Thoracic aorta (tissue), 2 donors: Measurements from ENCODE around the gene SHC4. TPM values are rescaled to one million over a fixed set of nuclear protein-coding genes. Genes with fewer than 3 reads are reported as not detected.
A peak's percentile ranks its signal among the peaks of the same experiment; 100 is the strongest.

Experiments used
- ATAC-seq: fragments of 150-250 bp; one replicate; pipeline ENCODE4 v1.8.0; 2017; ENCODE audit warnings: low read depth; ENCODE audit not compliant: insufficient number of reproducible peaks, low FRiP score
- DNase-seq: peaks from one replicate; pipeline ENCODE4 v3.0.0-alpha.2; 2020; ENCODE audit warnings: low spot score
- H3K27ac ChIP-seq, 2 donors: fragments of 200-600 bp; sonication (generic); 1 replicate in 1 of 2; 2 replicates in 1 of 2; pipeline ENCODE4 v1.5.1; 2016; ENCODE audit warnings: mild to moderate bottlenecking in 2 of 2, moderate library complexity in 2 of 2
- H3K27me3 ChIP-seq: fragments of 200-600 bp; sonication (generic); replicated peaks from 2 replicates; pipeline ENCODE4 v1.6.0; 2016; ENCODE audit warnings: mild to moderate bottlenecking; ENCODE audit not compliant: insufficient read depth
- H3K36me3 ChIP-seq: fragments of 200-600 bp; sonication (generic); one replicate; pipeline ENCODE4 v1.5.1; 2016
- H3K4me1 ChIP-seq, 2 donors: fragments of 200-600 bp; sonication (generic); 1 replicate in 1 of 2; 2 replicates in 1 of 2; pipeline versions ENCODE4 v1.5.1 to v1.6.0; 2016; ENCODE audit warnings: low read depth in 2 of 2, mild to moderate bottlenecking in 1 of 2; ENCODE audit not compliant: control insufficient read depth in 1 of 2
- H3K4me3 ChIP-seq: fragments of 200-600 bp; sonication (generic); 2 replicates; pipeline ENCODE4 v1.5.1; 2016; ENCODE audit warnings: mild to moderate bottlenecking
- H3K9me3 ChIP-seq: fragments of 200-600 bp; sonication (generic); 2 replicates; pipeline ENCODE4 v1.5.1; 2016
- total RNA-seq, 2 donors: library from RNA; depleted of rRNA; stranded (reverse); fragments of >200 nt; gene quantifications; one replicate each; pipeline versions ENCODE4 v1.1.0 to v1.2.3, GENCODE V29; 2016
- TF ChIP-seq, protein P1 (sequence below): fragments of 200-600 bp; sonication (generic); IDR thresholded peaks from one replicate; pipeline ENCODE4 v1.5.1; 2019; ENCODE audit warnings: antibody characterized with exemption

SHC4 gene
- total RNA-seq, 2 donors from 2014 or later, result 13.8 to 16.1 TPM

DNA sequence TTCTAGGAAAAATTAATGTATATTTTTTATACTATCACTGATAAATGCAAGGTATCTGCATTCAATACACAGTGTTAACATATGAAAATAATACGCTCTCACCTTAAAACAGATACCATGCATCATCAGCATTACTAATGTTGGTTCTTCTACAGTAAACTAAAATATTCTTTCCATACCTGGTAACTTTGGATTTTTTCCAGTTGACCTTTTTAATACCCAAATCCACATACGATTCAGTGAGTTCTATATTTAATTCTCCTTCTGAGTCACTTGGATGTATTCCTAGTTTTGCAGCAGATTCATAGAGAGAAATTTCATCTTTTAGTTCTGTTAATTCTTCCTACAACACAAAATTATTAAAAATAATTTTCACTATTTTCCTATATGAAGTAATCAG is 182.7 kb downstream of the SHC4 start:
- Histone ChIP-seq H3K9me3 (no peaks in the 10 kb centered on the region), H3K27ac (no peak overlapping the region), H3K4me3 (no peak overlapping the region), H3K4me1 (peaks cover 10 to 24% of the 10 kb centered on the region in 2 donors), H3K27me3 (no peaks in the 10 kb centered on the region), H3K36me3 (no peaks in the 10 kb centered on the region)
- DNase-seq, result no peak
- TF ChIP-seq, protein P1, sequence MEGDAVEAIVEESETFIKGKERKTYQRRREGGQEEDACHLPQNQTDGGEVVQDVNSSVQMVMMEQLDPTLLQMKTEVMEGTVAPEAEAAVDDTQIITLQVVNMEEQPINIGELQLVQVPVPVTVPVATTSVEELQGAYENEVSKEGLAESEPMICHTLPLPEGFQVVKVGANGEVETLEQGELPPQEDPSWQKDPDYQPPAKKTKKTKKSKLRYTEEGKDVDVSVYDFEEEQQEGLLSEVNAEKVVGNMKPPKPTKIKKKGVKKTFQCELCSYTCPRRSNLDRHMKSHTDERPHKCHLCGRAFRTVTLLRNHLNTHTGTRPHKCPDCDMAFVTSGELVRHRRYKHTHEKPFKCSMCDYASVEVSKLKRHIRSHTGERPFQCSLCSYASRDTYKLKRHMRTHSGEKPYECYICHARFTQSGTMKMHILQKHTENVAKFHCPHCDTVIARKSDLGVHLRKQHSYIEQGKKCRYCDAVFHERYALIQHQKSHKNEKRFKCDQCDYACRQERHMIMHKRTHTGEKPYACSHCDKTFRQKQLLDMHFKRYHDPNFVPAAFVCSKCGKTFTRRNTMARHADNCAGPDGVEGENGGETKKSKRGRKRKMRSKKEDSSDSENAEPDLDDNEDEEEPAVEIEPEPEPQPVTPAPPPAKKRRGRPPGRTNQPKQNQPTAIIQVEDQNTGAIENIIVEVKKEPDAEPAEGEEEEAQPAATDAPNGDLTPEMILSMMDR, result no peak
- ATAC-seq, result no peak

GRCh38 chr15:48778331-48778730 is 185.4 kb downstream of the SHC4 start:
- H3K9me3 ChIP-seq, result no peaks in the 10 kb centered on the region
- no peak overlapping the region for H3K4me3 ChIP-seq
- peak overlapping the region in 1 of 2 donors; percentile 16 for H3K27ac ChIP-seq
- no peaks in the 10 kb centered on the region for H3K36me3 ChIP-seq
- ATAC-seq (no peak), DNase-seq (no peak)
- TF ChIP-seq, protein P1, result no peak
- no peaks in the 10 kb centered on the region for H3K27me3 ChIP-seq
- H3K4me1 ChIP-seq, result peaks cover 0 to 9% of the 10 kb centered on the region in 2 donors

- no peak for ATAC-seq
- TF ChIP-seq, protein P1, result no peak
- no peak overlapping the region for H3K4me3 ChIP-seq
- H3K27ac ChIP-seq, result peak overlapping the region in 1 of 2 donors; percentile 16
- no peaks in the 10 kb centered on the region for H3K27me3 ChIP-seq
- no peaks in the 10 kb centered on the region for H3K36me3 ChIP-seq
- DNase-seq, result no peak
- H3K4me1 ChIP-seq, result peaks cover 0 to 9% of the 10 kb centered on the region in 2 donors
- H3K9me3 ChIP-seq, result no peaks in the 10 kb centered on the region
Measured at GRCh38 chr15:48777645-48778330, 185.9 kb downstream of the SHC4 start.

GRCh38 chr15:48775546-48775945 is 188.2 kb downstream of the SHC4 start:
- Histone ChIP-seq H3K4me1 (peaks cover 0 to 9% of the 10 kb centered on the region in 2 donors), H3K4me3 (no peak overlapping the region), H3K27me3 (no peaks in the 10 kb centered on the region), H3K9me3 (no peaks in the 10 kb centered on the region), H3K36me3 (no peaks in the 10 kb centered on the region), H3K27ac (no peak overlapping the region)
- DNase-seq, result no peak
- TF ChIP-seq, protein P1, result no peak
- no peak for ATAC-seq

- Histone ChIP-seq H3K4me1 (peaks cover 0 to 9% of the 10 kb centered on the region in 2 donors), H3K4me3 (no peak overlapping the region), H3K27ac (no peak overlapping the region), H3K36me3 (no peaks in the 10 kb centered on the region), H3K9me3 (no peaks in the 10 kb centered on the region), H3K27me3 (no peaks in the 10 kb centered on the region)
- TF ChIP-seq, protein P1, result no peak
- DNase-seq (no peak), ATAC-seq (no peak)
Measured at GRCh38 chr15:48774484-48774883, 189.2 kb downstream of the SHC4 start.

Other genes with a start within 250 kb of the SHC4 start
- gene CEP152, start 152.8 kb downstream of the SHC4 start, total RNA-seq, result 1 to 10 TPM; 3.3 to 6.5 TPM
- gene EID1, start 85.8 kb downstream of the SHC4 start, total RNA-seq, result 100 to 1,000 TPM; 212 to 227 TPM
- gene SECISBP2L, start 82.5 kb upstream of the SHC4 start, total RNA-seq, result 10 to 100 TPM; 34.9 to 55.2 TPM
- gene COPS2, start 191.7 kb upstream of the SHC4 start, total RNA-seq, result 10 to 100 TPM; 31.3 to 71.3 TPM
- 10 to 100 TPM; 22.9 to 35.9 TPM for gene GALK2, start 206.3 kb upstream of the SHC4 start, total RNA-seq